ENCODE results near the gene ZNF569.

DNA sequence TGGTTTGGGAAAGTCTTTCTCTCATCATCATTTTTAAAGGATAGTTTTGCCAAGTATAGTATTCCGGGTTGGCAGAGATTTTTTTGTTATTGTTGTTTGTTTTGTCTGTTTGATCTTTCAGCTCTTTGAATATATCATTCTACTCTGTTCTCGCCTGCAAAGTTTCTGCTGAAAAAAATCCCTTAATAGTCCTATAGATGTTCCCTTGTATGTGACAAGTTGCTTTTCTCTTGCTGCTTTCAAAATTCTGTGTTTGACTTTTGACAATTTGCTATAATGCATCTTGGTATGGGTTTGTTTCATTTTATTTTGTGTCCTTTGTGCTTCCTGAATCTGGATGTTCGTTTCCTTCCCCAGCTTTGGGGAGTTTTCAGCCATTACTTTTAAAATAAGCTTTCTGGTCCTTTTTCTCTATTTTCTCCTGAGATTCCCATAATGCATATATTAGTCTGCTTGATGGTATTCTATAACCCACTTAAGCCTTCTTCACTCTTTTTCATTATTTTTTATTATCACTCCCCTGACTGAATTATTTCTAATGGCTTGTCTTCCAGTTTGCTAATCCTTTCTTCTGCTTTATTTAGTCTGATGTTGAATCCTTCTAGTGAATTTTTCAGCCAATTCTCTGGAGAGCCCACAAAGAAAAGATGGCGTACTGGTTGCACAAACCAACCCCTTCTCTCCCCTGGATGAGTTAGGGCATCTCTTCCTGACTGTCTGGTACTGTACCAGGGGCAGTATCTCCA, 14.6 kb downstream of the ZNF569 start:
- TF ChIP-seq, protein P1, sequence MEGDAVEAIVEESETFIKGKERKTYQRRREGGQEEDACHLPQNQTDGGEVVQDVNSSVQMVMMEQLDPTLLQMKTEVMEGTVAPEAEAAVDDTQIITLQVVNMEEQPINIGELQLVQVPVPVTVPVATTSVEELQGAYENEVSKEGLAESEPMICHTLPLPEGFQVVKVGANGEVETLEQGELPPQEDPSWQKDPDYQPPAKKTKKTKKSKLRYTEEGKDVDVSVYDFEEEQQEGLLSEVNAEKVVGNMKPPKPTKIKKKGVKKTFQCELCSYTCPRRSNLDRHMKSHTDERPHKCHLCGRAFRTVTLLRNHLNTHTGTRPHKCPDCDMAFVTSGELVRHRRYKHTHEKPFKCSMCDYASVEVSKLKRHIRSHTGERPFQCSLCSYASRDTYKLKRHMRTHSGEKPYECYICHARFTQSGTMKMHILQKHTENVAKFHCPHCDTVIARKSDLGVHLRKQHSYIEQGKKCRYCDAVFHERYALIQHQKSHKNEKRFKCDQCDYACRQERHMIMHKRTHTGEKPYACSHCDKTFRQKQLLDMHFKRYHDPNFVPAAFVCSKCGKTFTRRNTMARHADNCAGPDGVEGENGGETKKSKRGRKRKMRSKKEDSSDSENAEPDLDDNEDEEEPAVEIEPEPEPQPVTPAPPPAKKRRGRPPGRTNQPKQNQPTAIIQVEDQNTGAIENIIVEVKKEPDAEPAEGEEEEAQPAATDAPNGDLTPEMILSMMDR (IDR thresholded peaks at IDR 0.05; ENCODE audit: insufficient read depth, low read length, poor library complexity, severe bottlenecking) = no peak
- TF ChIP-seq EZH2phosphoT487 (conservative IDR thresholded peaks at IDR 0.05; ENCODE audit: low read length) = no peak
